ENCODE measurements around the gene IFT43. TPM values are rescaled to one million over a fixed set of nuclear protein-coding genes. Genes with fewer than 3 reads are reported as not detected.

Gene IFT43
- total and polyA plus RNA-seq, 9 of the 15 experiments (the other 6 are each of a cell fraction or from before 2014, with no cell fraction given): 4.9 to 12.8 (median 8.0) TPM

DNA sequence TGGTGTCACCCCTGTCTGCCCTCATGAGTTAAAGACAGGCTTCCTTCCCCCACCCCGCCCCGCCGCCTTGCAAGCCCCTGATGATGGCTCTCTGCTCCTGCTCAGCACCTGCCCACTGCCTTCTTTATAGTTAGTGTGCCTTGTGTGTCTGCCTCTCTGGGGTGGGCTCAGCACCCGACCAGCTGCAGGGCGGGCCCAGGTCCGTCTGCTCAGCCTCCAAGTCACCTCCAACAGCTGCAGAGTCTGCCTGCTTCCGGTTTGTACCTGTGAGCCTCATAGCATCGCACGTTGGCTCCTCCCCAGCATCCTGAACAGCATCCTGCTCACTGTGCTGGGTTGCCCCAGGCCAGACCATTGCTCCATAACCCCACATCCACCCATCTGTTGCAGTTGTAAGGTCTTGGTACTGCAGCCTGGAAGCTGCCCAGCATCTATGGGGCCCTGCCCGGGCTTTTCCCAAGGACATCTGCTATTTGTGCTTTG, 7.3 kb upstream of the IFT43 start (continued):
- TF ChIP-seq POLR3A (IDR thresholded peaks at IDR 0.05; ENCODE audit: borderline replicate concordance, extremely low read depth, insufficient read depth, insufficient read length): no peak
- TF ChIP-seq MED1 (CRISPR knock-in tag; IDR thresholded peaks at IDR 0.05; ENCODE audit: borderline replicate concordance): no peak
- TF ChIP-seq MAFF (IDR thresholded peaks at IDR 0.05; ENCODE audit: low read length): no peak
- TF ChIP-seq RUNX1 (IDR thresholded peaks at IDR 0.05; ENCODE audit: low read depth): no peak
- no peak for TF ChIP-seq ZFP1 (CRISPR knock-in tag; IDR thresholded peaks at IDR 0.05)
- TF ChIP-seq COPS2 (conservative IDR thresholded peaks at IDR 0.05): no peak
- TF ChIP-seq, protein P1, sequence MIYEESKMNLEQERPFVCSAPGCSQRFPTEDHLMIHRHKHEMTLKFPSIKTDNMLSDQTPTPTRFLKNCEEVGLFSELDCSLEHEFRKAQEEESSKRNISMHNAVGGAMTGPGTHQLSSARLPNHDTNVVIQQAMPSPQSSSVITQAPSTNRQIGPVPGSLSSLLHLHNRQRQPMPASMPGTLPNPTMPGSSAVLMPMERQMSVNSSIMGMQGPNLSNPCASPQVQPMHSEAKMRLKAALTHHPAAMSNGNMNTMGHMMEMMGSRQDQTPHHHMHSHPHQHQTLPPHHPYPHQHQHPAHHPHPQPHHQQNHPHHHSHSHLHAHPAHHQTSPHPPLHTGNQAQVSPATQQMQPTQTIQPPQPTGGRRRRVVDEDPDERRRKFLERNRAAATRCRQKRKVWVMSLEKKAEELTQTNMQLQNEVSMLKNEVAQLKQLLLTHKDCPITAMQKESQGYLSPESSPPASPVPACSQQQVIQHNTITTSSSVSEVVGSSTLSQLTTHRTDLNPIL (CRISPR knock-in tag; IDR thresholded peaks at IDR 0.05): no peak
- no peak for TF ChIP-seq ESRRA (IDR thresholded peaks at IDR 0.05; ENCODE audit: borderline replicate concordance, low read depth)
- TF ChIP-seq ZSCAN32 (CRISPR knock-in tag; IDR thresholded peaks at IDR 0.05): no peak
- TF ChIP-seq ILK (tag; IDR thresholded peaks at IDR 0.05; ENCODE audit: borderline replicate concordance, low read depth): no peak
- no peak for TF ChIP-seq SOX6 (IDR thresholded peaks at IDR 0.05)
- no peak for TF ChIP-seq SMAD1 (IDR thresholded peaks at IDR 0.05; ENCODE audit: low read depth, low read length, partially characterized antibody)
- no peak for TF ChIP-seq ZNF140 (CRISPR knock-in tag; IDR thresholded peaks at IDR 0.05)
- TF ChIP-seq, protein P2, sequence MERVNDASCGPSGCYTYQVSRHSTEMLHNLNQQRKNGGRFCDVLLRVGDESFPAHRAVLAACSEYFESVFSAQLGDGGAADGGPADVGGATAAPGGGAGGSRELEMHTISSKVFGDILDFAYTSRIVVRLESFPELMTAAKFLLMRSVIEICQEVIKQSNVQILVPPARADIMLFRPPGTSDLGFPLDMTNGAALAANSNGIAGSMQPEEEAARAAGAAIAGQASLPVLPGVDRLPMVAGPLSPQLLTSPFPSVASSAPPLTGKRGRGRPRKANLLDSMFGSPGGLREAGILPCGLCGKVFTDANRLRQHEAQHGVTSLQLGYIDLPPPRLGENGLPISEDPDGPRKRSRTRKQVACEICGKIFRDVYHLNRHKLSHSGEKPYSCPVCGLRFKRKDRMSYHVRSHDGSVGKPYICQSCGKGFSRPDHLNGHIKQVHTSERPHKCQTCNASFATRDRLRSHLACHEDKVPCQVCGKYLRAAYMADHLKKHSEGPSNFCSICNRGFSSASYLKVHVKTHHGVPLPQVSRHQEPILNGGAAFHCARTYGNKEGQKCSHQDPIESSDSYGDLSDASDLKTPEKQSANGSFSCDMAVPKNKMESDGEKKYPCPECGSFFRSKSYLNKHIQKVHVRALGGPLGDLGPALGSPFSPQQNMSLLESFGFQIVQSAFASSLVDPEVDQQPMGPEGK (CRISPR knock-in tag; IDR thresholded peaks at IDR 0.05; ENCODE audit: borderline replicate concordance): no peak

All from K562 (cell line).